Liver (tissue), 9 donors: ENCODE results near the gene SWAP70. TPM values are rescaled to one million over a fixed set of nuclear protein-coding genes. Genes with fewer than 3 reads are reported as not detected.
A peak's percentile ranks its signal among the peaks of the same experiment; 100 is the strongest.

ENCODE experiments used
- DNase-seq: peaks from one replicate; pipeline ENCODE4 v3.0.0-alpha.2; 2017; ENCODE audit warnings: low spot score
- H3K27ac ChIP-seq, 2 donors: one replicate each; pipeline ENCODE4 v1.7.0; 2013; ENCODE audit warnings: inconsistent platforms in 2 of 2, low read length in 2 of 2, control low read depth in 1 of 2, low read depth in 1 of 2, mild to moderate bottlenecking in 1 of 2
- H3K27me3 ChIP-seq, 4 donors: one replicate each; pipeline versions ENCODE4 v1.6.1 to v1.7.0; 2013; ENCODE audit warnings: low read length in 3 of 4, inconsistent platforms in 1 of 4, mild to moderate bottlenecking in 1 of 4, moderate library complexity in 1 of 4; ENCODE audit not compliant: control insufficient read depth in 4 of 4, insufficient read depth in 4 of 4
- H3K36me3 ChIP-seq, 4 donors: one replicate each; pipeline versions ENCODE4 v1.6.1 to v1.7.0; 2013; ENCODE audit warnings: low read length in 3 of 4, mild to moderate bottlenecking in 3 of 4, low read depth in 1 of 4, moderate library complexity in 1 of 4; ENCODE audit not compliant: control insufficient read depth in 4 of 4, insufficient read depth in 3 of 4
- H3K4me1 ChIP-seq, 4 donors: one replicate each; pipeline versions ENCODE4 v1.6.1 to v1.7.0; 2013; ENCODE audit warnings: low read length in 3 of 4, mild to moderate bottlenecking in 3 of 4, moderate library complexity in 1 of 4; ENCODE audit not compliant: control insufficient read depth in 4 of 4, insufficient read depth in 4 of 4
- H3K4me3 ChIP-seq, 3 donors: one replicate each; pipeline versions ENCODE4 v1.6.1 to v1.7.0; 2013; ENCODE audit warnings: low read length in 3 of 3, control low read depth in 1 of 3, low read depth in 1 of 3, mild to moderate bottlenecking in 1 of 3
- H3K9ac ChIP-seq, 2 donors: one replicate each; pipeline ENCODE4 v1.7.0; 2013; ENCODE audit warnings: low read length in 2 of 2, mild to moderate bottlenecking in 2 of 2, moderate library complexity in 2 of 2, control low read depth in 1 of 2, low read depth in 1 of 2
- H3K9me3 ChIP-seq, 4 donors: one replicate each; pipeline versions ENCODE4 v1.6.1 to v1.7.0; 2013; ENCODE audit warnings: low read length in 3 of 4; ENCODE audit not compliant: control insufficient read depth in 4 of 4
- ATF3 ChIP-seq: IDR thresholded peaks from 2 replicates; pipeline ENCODE4 v1.6.1; 2016; ENCODE audit warnings: antibody characterized with exemption
- CTCF ChIP-seq: fragments of 150-350 bp; IDR thresholded peaks from 2 replicates; pipeline ENCODE4 v1.5.1; 2017; ENCODE audit warnings: improper control_type of control experiment, low read depth, low read length; ENCODE audit not compliant: missing input control
- EGR1 ChIP-seq, 2 donors: IDR thresholded peaks; 2 replicates each; pipeline ENCODE4 v1.6.1; 2016 to 2018; ENCODE audit warnings: antibody characterized with exemption in 2 of 2, low read depth in 2 of 2
- FOXA1 ChIP-seq: IDR thresholded peaks from 2 replicates; pipeline ENCODE4 v1.6.1; 2016; ENCODE audit warnings: antibody characterized with exemption
- FOXA2 ChIP-seq: IDR thresholded peaks from 2 replicates; pipeline ENCODE4 v1.6.1; 2016; ENCODE audit warnings: antibody characterized with exemption
- GABPA ChIP-seq, 2 donors: IDR thresholded peaks in 1 of 2; conservative IDR thresholded peaks in 1 of 2; 2 replicates each; pipeline ENCODE4 v1.6.1; 2016; ENCODE audit warnings: antibody characterized with exemption in 2 of 2, mild to moderate bottlenecking in 1 of 2, moderate library complexity in 1 of 2
- HNF4A ChIP-seq, 2 donors: conservative IDR thresholded peaks; 2 replicates each; pipeline ENCODE4 v1.6.1; 2016; ENCODE audit warnings: antibody characterized with exemption in 2 of 2, mild to moderate bottlenecking in 2 of 2
- HNF4G ChIP-seq: IDR thresholded peaks from 2 replicates; pipeline ENCODE4 v1.6.1; 2016; ENCODE audit warnings: antibody characterized with exemption
- JUND ChIP-seq, 2 donors: IDR thresholded peaks; 2 replicates each; pipeline ENCODE4 v1.6.1; 2016; ENCODE audit warnings: antibody characterized with exemption in 2 of 2
- MAX ChIP-seq: IDR thresholded peaks from 2 replicates; pipeline ENCODE4 v1.6.1; 2016; ENCODE audit warnings: antibody characterized with exemption
- NR2F2 ChIP-seq: IDR thresholded peaks from 2 replicates; pipeline ENCODE4 v1.6.1; 2016; ENCODE audit warnings: antibody characterized with exemption
- RAD21 ChIP-seq, 2 donors: IDR thresholded peaks; 2 replicates each; pipeline ENCODE4 v1.6.1; 2016; ENCODE audit warnings: antibody characterized with exemption in 2 of 2, mild to moderate bottlenecking in 2 of 2
- REST ChIP-seq: IDR thresholded peaks from 2 replicates; pipeline ENCODE4 v1.6.1; 2016; ENCODE audit warnings: antibody characterized with exemption, mild to moderate bottlenecking
- RXRA ChIP-seq, 2 donors: IDR thresholded peaks; 2 replicates each; pipeline ENCODE4 v1.6.1; 2017 to 2018; ENCODE audit warnings: antibody characterized with exemption in 2 of 2, mild to moderate bottlenecking in 1 of 2
- SP1 ChIP-seq: IDR thresholded peaks from 2 replicates; pipeline ENCODE4 v1.6.1; 2018; ENCODE audit warnings: antibody characterized with exemption, mild to moderate bottlenecking
- TAF1 ChIP-seq: conservative IDR thresholded peaks from 2 replicates; pipeline ENCODE4 v1.6.1; 2016; ENCODE audit warnings: antibody characterized with exemption, mild to moderate bottlenecking
- YY1 ChIP-seq: IDR thresholded peaks from 2 replicates; pipeline ENCODE4 v1.6.1; 2016; ENCODE audit warnings: antibody characterized with exemption, mild to moderate bottlenecking
- ZBTB33 ChIP-seq: IDR thresholded peaks from 2 replicates; pipeline ENCODE4 v1.6.1; 2016; ENCODE audit warnings: antibody characterized with exemption
- WGBS: extraction: QIAGEN DNeasy Blood & Tissue Kit; methylation state at CpG from one replicate; pipeline ENCODE4 v1.1.7; 2013; 5-methylcytosine and 5-hydroxymethylcytosine counted together
- polyA plus RNA-seq, 2 donors: library from polyadenylated mRNA; stranded (reverse) in 1 of 2; unstranded in 1 of 2; fragments of 200-250 nt in 1 of 2; fragments of >200 nt in 1 of 2; fragmentation: Nextera tagmentation in 1 of 2; extraction: Ambion mirVana in 1 of 2; gene quantifications; one replicate each; pipeline versions ENCODE4 v1.2.1 to v1.2.3, GENCODE V29; 2013 to 2015
- total RNA-seq, 2 donors: library from RNA; depleted of rRNA; stranded (reverse); fragments of >200 nt; gene quantifications; one replicate each; pipeline ENCODE4 v1.2.3, GENCODE V29; 2014
- donor health status: healthy.
- donor health status: healthy.
- donor health status: healthy.
- donor health status: healthy.
- donor health status: healthy.

SWAP70 gene
- total and polyA plus RNA-seq, 4 donors: 4.0 to 8.4 (median 5.8) TPM

- peaks cover 0 to 2% (median 0%) of the 10 kb centered on the region in 4 donors for H3K4me1 ChIP-seq
- H3K27me3 ChIP-seq: no peaks in the 10 kb centered on the region
- peak overlapping the region; percentile 39 to 74 for H3K27ac ChIP-seq
- no peak overlapping the region for H3K4me3 ChIP-seq
- peak overlapping the region in 1 of 2 donors; percentile 22 for H3K9ac ChIP-seq
- WGBS: 90% methylated on average over 5 of the region's 5 CpGs
- H3K36me3 ChIP-seq: no peaks in the 10 kb centered on the region
- no peak for DNase-seq
- no peaks in the 10 kb centered on the region for H3K9me3 ChIP-seq
- no peak for TF ChIP-seq CTCF
- TF ChIP-seq ZBTB33: no peak
- no peak for TF ChIP-seq SP1
- no peak for TF ChIP-seq NR2F2
Measured at GRCh38 chr11:9689721-9690120, 25.8 kb downstream of the SWAP70 start.

GRCh38 chr11:9691865-9692264, 28.0 kb downstream of the SWAP70 start:
- TF ChIP-seq TAF1: no peak
- no peak for TF ChIP-seq YY1
- no peak for TF ChIP-seq NR2F2
- TF ChIP-seq MAX: no peak
- TF ChIP-seq RAD21 (IDR thresholded peaks at IDR 0.05): no peak
- no peak for TF ChIP-seq HNF4A (conservative IDR thresholded peaks at IDR 0.05)
- TF ChIP-seq EGR1 (IDR thresholded peaks at IDR 0.05; ENCODE audit: low read depth in 2 of 2): no peak
- no peak for TF ChIP-seq ZBTB33
- TF ChIP-seq GABPA (IDR thresholded peaks at IDR 0.05 in 1 of 2, conservative IDR thresholded peaks at IDR 0.05 in 1 of 2): no peak
- no peak for TF ChIP-seq FOXA1
- no peak for TF ChIP-seq CTCF
- no peak for TF ChIP-seq REST
- TF ChIP-seq ATF3: no peak
- TF ChIP-seq RXRA (IDR thresholded peaks at IDR 0.05): no peak
- TF ChIP-seq FOXA2: no peak
- TF ChIP-seq HNF4G: no peak
- TF ChIP-seq JUND (IDR thresholded peaks at IDR 0.05): no peak
- no peak for TF ChIP-seq SP1
- no peak overlapping the region for H3K27ac ChIP-seq
- H3K36me3 ChIP-seq: peaks cover 0 to 2% (median 0%) of the 10 kb centered on the region in 4 donors
- no peak overlapping the region for H3K9ac ChIP-seq
- no peak overlapping the region for H3K4me3 ChIP-seq
- no peaks in the 10 kb centered on the region for H3K9me3 ChIP-seq
- H3K4me1 ChIP-seq: peaks cover 0 to 2% (median 0%) of the 10 kb centered on the region in 4 donors
- no peak for DNase-seq
- no peaks in the 10 kb centered on the region for H3K27me3 ChIP-seq
